ENCODE results near the gene SLC10A3.

Gene SLC10A3

DNA sequence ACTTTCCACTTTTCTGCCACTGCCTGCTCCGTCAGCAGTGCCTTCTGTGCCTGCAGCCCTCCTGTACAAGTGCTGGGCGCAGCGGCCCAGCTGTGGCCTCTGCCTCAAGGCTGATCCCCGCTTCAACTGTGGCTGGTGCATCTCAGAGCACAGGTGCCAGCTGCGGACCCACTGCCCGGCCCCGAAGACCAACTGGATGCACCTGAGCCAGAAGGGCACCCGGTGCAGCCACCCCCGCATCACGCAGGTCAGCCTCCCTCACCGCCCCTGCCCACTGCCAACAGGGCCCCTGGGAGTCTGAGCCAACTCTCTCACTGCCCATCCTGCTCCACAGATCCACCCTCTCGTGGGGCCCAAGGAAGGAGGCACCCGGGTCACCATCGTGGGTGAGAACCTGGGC is 24.8 kb downstream of the SLC10A3 start:
- no peaks in the 10 kb centered on the region for H3F3A ChIP-seq (ENCODE audit: insufficient read depth, low read length)
- no peaks in the 10 kb centered on the region for H3K79me2 ChIP-seq (ENCODE audit: insufficient read depth, low read length)
- no peaks in the 10 kb centered on the region for H3K27me3 ChIP-seq (ENCODE audit: insufficient read depth, low read length)
- H3K9ac ChIP-seq (ENCODE audit: low read length), result no peak overlapping the region
- H3K4me1 ChIP-seq (ENCODE audit: insufficient read depth, low read length, severe bottlenecking), result no peaks in the 10 kb centered on the region
- H2AFZ ChIP-seq (ENCODE audit: low read length), result no peak overlapping the region
- H3K27ac ChIP-seq (ENCODE audit: low read depth, low read length, poor library complexity, severe bottlenecking), result no peak overlapping the region
- H3K9me3 ChIP-seq (ENCODE audit: low read length), result no peaks in the 10 kb centered on the region
- no peak overlapping the region for H3K4me3 ChIP-seq (ENCODE audit: low read depth, low read length, poor library complexity, severe bottlenecking)
- no peaks in the 10 kb centered on the region for H4K20me1 ChIP-seq (ENCODE audit: insufficient read depth, low read length)
- no peaks in the 10 kb centered on the region; the same call in 1 of the 2 replicates for H3K36me3 ChIP-seq (ENCODE audit: insufficient read depth, low read length)
- no peak overlapping the region for H3K4me2 ChIP-seq (ENCODE audit: low read length)
- no peak for TF ChIP-seq CTCF (IDR thresholded peaks at IDR 0.05; ENCODE audit: low read length)
- no peak for TF ChIP-seq EZH2 (IDR thresholded peaks at IDR 0.05; ENCODE audit: borderline replicate concordance, low read length)
- no peaks in the 10 kb centered on the region for H3K9me2 ChIP-seq (ENCODE audit: low read depth, low read length)

DNA sequence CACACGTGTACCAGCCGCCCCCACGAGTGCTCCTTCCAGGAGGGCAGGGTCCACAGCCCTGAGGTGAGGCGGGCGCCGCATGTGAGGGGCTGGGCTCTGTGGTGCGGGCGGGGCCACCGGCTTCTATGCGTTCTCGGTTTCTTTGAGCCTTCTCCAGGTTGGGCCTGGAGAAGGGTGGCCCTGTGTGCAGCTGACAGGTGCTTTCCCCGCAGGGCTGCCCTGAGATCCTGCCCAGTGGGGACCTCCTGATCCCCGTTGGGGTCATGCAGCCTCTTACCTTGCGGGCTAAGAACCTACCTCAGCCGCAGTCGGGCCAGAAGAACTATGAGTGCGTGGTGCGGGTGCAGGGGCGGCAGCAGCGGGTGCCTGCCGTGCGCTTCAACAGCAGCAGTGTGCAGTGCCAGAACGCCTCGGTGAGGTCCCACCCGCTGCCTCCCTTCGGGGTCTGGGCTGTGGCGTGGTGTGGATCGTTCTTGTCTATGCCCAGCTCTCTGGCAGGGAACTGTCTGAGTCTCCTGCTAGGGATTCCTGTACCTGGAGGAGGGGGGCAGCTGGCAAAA is 25.5 kb downstream of the SLC10A3 start:
- Histone ChIP-seq H3K36me3 (ENCODE audit: insufficient read depth, low read length) (no peaks in the 10 kb centered on the region; the same call in 1 of the 2 replicates), H3K9me2 (ENCODE audit: low read depth, low read length) (no peaks in the 10 kb centered on the region), H3K9me3 (ENCODE audit: low read length) (no peaks in the 10 kb centered on the region), H3K4me3 (ENCODE audit: low read depth, low read length, poor library complexity, severe bottlenecking) (no peak overlapping the region), H4K20me1 (ENCODE audit: insufficient read depth, low read length) (no peaks in the 10 kb centered on the region), H3F3A (ENCODE audit: insufficient read depth, low read length) (no peaks in the 10 kb centered on the region), H3K4me2 (ENCODE audit: low read length) (no peak overlapping the region), H3K9ac (ENCODE audit: low read length) (no peak overlapping the region), H3K79me2 (ENCODE audit: insufficient read depth, low read length) (no peaks in the 10 kb centered on the region), H3K4me1 (ENCODE audit: insufficient read depth, low read length, severe bottlenecking) (no peaks in the 10 kb centered on the region), H2AFZ (ENCODE audit: low read length) (no peak overlapping the region), H3K27ac (ENCODE audit: low read depth, low read length, poor library complexity, severe bottlenecking) (no peak overlapping the region), H3K27me3 (ENCODE audit: insufficient read depth, low read length) (no peaks in the 10 kb centered on the region)
- TF ChIP-seq CTCF (IDR thresholded peaks at IDR 0.05; ENCODE audit: low read length), result no peak
- TF ChIP-seq EZH2 (IDR thresholded peaks at IDR 0.05; ENCODE audit: borderline replicate concordance, low read length), result no peak

DNA sequence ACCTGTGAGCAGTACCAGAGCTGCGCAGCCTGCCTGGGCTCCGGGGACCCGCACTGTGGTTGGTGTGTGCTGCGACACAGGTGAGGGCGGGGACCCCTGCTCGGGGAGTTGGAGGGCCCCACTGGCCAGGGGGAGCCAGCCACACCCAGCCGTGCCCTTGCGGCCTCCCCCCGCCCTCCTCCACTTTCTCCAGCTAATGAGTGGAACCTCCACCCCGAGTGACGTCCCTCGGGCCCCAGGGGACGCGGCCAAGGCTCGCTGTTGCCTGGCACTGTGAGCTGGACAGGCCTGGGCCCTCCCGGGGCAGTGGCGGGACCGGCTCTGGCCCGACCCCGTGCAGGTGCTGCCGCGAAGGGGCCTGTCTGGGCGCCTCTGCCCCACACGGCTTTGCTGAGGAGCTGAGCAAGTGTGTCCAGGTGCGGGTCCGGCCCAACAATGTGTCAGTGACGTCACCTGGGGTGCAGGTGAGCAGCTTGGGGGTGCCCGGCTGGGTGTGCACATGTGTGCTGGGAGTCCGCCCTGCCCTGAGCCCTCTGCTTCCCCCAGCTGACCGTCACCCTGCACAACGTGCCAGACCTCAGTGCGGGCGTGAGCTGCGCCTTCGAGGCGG is 26.7 kb downstream of the SLC10A3 start:
- Histone ChIP-seq H3K36me3 (ENCODE audit: insufficient read depth, low read length) (no peaks in the 10 kb centered on the region; the same call in 1 of the 2 replicates), H2AFZ (ENCODE audit: low read length) (no peak overlapping the region), H3K4me2 (ENCODE audit: low read length) (no peak overlapping the region), H3K27me3 (ENCODE audit: insufficient read depth, low read length) (no peaks in the 10 kb centered on the region), H3K9ac (ENCODE audit: low read length) (no peak overlapping the region), H3F3A (ENCODE audit: insufficient read depth, low read length) (no peaks in the 10 kb centered on the region), H4K20me1 (ENCODE audit: insufficient read depth, low read length) (no peaks in the 10 kb centered on the region), H3K9me2 (ENCODE audit: low read depth, low read length) (no peaks in the 10 kb centered on the region), H3K4me3 (ENCODE audit: low read depth, low read length, poor library complexity, severe bottlenecking) (no peak overlapping the region), H3K27ac (ENCODE audit: low read depth, low read length, poor library complexity, severe bottlenecking) (no peak overlapping the region), H3K4me1 (ENCODE audit: insufficient read depth, low read length, severe bottlenecking) (peaks cover 1% of the 10 kb centered on the region), H3K9me3 (ENCODE audit: low read length) (no peaks in the 10 kb centered on the region), H3K79me2 (ENCODE audit: insufficient read depth, low read length) (no peaks in the 10 kb centered on the region)
- TF ChIP-seq EZH2 (IDR thresholded peaks at IDR 0.05; ENCODE audit: borderline replicate concordance, low read length), result no peak
- TF ChIP-seq CTCF (IDR thresholded peaks at IDR 0.05; ENCODE audit: low read length), result no peak

Measured in OCI-LY1 (cell line).